GM23338 (cell line): ENCODE results near the gene TMCC1.

Experiments
- EZH2 ChIP-seq: fragments of 200-600 bp; sonication (generic); IDR thresholded peaks from one replicate; pipeline ENCODE4 v1.8.0; 2017; ENCODE audit warnings: antibody characterized with exemption, mild to moderate bottlenecking, low read depth; ENCODE audit not compliant: unreplicated experiment
- EZH2phosphoT487 ChIP-seq: fragments of 200-600 bp; sonication (generic); IDR thresholded peaks from one replicate; pipeline ENCODE4 v1.8.1; 2018; ENCODE audit warnings: antibody characterized with exemption; ENCODE audit not compliant: unreplicated experiment
- POLR2AphosphoS5 ChIP-seq: IDR thresholded peaks from 2 replicates; pipeline ENCODE4 v1.6.1; 2016; ENCODE audit warnings: antibody characterized with exemption, low read depth
- TF ChIP-seq, protein P1 (sequence below), 2 experiments: fragments of 200-600 bp in 1 of 2; sonication (generic) in 1 of 2; conservative IDR thresholded peaks; 2 replicates each; pipeline versions ENCODE4 v1.5.1 to v1.6.1; 2016 to 2017; ENCODE audit warnings: antibody characterized with exemption in 2 of 2, low read depth in 2 of 2, mild to moderate bottlenecking in 2 of 2, moderate library complexity in 1 of 2
- TF ChIP-seq, protein P2 (sequence below): fragments of 250-450 bp; sonication (Bioruptor Pico); IDR thresholded peaks from 2 replicates; pipeline ENCODE4 v1.5.0; 2020; ENCODE audit warnings: mild to moderate bottlenecking, moderate library complexity

DNA sequence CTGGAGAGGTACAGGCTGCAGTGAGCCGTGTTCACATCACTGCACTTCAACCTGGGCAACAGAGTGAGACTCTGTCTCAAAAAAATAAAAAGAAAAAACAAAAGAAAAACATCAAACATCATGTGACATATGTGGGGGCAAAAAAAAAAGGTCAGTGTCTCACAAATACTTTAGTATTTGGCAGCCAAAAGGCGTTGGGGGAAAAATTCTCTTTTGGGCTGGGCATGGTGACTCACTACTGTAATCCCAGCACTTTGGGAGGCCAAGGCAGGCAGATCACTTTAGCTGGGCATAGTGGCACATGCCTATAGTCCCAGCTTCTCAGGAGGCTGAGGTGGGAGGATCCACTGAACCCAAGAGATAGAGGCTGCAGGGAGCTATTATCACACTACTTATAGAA, 47.6 kb downstream of the TMCC1 start:
- TF ChIP-seq, protein P1, sequence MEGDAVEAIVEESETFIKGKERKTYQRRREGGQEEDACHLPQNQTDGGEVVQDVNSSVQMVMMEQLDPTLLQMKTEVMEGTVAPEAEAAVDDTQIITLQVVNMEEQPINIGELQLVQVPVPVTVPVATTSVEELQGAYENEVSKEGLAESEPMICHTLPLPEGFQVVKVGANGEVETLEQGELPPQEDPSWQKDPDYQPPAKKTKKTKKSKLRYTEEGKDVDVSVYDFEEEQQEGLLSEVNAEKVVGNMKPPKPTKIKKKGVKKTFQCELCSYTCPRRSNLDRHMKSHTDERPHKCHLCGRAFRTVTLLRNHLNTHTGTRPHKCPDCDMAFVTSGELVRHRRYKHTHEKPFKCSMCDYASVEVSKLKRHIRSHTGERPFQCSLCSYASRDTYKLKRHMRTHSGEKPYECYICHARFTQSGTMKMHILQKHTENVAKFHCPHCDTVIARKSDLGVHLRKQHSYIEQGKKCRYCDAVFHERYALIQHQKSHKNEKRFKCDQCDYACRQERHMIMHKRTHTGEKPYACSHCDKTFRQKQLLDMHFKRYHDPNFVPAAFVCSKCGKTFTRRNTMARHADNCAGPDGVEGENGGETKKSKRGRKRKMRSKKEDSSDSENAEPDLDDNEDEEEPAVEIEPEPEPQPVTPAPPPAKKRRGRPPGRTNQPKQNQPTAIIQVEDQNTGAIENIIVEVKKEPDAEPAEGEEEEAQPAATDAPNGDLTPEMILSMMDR (conservative IDR thresholded peaks at IDR 0.05; ENCODE audit: low read depth in 2 of 2), result no peak
- no peak for TF ChIP-seq EZH2phosphoT487
- TF ChIP-seq, protein P2, sequence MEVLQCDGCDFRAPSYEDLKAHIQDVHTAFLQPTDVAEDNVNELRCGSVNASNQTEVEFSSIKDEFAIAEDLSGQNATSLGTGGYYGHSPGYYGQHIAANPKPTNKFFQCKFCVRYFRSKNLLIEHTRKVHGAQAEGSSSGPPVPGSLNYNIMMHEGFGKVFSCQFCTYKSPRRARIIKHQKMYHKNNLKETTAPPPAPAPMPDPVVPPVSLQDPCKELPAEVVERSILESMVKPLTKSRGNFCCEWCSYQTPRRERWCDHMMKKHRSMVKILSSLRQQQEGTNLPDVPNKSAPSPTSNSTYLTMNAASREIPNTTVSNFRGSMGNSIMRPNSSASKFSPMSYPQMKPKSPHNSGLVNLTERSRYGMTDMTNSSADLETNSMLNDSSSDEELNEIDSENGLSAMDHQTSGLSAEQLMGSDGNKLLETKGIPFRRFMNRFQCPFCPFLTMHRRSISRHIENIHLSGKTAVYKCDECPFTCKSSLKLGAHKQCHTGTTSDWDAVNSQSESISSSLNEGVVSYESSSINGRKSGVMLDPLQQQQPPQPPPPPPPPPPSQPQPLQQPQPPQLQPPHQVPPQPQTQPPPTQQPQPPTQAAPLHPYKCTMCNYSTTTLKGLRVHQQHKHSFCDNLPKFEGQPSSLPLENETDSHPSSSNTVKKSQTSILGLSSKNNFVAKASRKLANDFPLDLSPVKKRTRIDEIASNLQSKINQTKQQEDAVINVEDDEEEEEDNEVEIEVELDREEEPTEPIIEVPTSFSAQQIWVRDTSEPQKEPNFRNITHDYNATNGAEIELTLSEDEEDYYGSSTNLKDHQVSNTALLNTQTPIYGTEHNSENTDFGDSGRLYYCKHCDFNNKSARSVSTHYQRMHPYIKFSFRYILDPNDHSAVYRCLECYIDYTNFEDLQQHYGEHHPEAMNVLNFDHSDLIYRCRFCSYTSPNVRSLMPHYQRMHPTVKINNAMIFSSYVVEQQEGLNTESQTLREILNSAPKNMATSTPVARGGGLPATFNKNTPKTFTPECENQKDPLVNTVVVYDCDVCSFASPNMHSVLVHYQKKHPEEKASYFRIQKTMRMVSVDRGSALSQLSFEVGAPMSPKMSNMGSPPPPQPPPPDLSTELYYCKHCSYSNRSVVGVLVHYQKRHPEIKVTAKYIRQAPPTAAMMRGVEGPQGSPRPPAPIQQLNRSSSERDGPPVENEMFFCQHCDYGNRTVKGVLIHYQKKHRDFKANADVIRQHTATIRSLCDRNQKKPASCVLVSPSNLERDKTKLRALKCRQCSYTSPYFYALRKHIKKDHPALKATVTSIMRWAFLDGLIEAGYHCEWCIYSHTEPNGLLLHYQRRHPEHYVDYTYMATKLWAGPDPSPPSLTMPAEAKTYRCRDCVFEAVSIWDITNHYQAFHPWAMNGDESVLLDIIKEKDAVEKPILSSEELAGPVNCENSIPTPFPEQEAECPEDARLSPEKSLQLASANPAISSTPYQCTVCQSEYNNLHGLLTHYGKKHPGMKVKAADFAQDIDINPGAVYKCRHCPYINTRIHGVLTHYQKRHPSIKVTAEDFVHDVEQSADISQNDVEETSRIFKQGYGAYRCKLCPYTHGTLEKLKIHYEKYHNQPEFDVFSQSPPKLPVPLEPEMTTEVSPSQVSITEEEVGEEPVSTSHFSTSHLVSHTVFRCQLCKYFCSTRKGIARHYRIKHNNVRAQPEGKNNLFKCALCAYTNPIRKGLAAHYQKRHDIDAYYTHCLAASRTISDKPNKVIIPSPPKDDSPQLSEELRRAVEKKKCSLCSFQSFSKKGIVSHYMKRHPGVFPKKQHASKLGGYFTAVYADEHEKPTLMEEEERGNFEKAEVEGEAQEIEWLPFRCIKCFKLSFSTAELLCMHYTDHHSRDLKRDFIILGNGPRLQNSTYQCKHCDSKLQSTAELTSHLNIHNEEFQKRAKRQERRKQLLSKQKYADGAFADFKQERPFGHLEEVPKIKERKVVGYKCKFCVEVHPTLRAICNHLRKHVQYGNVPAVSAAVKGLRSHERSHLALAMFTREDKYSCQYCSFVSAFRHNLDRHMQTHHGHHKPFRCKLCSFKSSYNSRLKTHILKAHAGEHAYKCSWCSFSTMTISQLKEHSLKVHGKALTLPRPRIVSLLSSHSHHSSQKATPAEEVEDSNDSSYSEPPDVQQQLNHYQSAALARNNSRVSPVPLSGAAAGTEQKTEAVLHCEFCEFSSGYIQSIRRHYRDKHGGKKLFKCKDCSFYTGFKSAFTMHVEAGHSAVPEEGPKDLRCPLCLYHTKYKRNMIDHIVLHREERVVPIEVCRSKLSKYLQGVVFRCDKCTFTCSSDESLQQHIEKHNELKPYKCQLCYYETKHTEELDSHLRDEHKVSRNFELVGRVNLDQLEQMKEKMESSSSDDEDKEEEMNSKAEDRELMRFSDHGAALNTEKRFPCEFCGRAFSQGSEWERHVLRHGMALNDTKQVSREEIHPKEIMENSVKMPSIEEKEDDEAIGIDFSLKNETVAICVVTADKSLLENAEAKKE, result no peak
- no peak for TF ChIP-seq POLR2AphosphoS5
- no peak for TF ChIP-seq EZH2
